GM19372 (cell line): ENCODE data around the gene TAOK1.

Source experiments
- ATAC-seq: cut with Tn5 transposase; IDR thresholded peaks from one replicate; pipeline ENCODE4 v1.9.1; 2021; ENCODE audit warnings: mild to moderate bottlenecking, low read depth, moderate library complexity; ENCODE audit not compliant: unreplicated experiment

The TAOK1 gene

DNA sequence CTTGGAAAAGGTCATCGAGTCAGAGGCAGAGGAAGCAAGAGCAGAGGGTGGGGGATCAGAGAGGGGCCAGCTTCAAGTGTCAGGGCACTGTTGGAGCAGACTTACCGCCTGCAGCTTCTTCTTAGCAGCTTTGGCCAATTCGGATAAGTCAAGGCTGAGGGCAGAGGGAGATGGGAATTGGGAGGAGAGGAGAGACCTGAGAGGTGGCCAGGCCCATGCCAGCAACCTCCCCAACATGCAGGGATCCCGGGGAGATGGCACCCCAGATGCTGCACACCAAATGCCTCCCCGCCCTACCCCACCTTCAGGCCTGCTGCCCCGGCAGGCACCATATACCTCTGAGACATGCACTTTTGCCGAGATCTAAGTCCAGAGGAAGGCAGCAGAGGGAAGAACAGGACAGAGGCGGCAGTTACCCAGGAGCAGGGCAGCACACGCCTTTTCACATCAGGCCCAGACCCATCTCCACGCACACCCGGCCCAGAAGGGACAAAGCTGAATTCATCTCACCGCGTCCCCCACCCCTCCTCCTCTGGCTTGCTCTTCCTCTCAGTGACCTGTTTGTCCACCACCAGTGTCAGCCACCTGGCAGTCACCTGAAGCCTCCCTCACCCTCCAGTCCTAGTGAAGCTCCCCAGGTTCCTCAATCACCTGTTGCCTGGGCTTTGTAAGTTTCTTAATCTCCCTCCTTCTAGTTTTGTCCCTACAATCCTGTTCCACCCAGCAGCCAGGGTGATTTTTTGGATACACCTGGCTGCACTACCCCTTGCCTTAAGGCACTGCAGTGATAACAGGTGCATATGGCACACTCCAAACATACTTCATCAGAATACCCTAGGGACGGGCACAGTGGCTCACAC lies 188.7 kb downstream of the TAOK1 start:
- ATAC-seq: no peak

DNA sequence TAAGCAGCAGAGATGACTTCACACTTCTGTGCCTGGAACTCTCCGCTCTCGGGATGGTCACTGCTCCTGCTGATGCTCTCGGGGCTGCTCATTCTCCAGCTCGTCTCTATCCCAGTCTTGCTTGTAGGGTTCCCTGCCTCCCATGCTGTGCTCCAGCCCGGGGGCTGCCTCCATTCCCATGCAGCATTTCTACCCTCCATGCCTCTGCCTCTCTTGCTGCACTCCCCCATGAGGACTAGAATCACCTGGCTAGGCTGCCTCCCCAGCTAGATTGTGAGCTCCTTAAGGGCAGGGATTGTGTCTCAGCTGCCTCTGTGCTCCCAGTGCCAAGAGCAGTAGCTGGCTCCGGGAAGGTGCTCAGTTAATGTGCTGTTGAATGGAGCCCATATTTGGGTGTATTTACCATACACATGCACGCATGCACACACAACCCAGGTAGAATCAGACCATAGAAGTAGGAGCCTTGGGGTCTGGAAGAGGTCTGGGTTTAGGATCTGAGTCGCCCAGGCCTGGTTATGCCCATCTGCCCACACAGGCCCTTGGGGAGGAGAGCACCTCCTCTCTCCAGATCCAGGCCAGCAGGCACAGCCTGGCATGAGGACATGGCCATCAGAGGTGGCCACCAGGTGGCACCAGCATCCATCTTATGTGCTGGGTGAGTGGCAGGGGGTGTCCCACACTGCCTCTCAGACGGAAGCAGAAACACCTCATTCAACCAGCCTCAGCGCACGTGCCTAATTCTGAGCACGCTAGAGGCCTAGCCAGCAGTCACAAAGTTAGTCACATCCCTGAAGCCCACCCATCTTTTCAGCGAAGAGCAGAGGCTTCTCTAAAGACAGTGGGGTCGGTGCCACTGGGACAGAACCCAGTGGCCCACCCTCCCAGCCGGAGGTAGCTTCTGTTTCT lies 190.0 kb downstream of the TAOK1 start:
- peak; percentile 68 for ATAC-seq

DNA sequence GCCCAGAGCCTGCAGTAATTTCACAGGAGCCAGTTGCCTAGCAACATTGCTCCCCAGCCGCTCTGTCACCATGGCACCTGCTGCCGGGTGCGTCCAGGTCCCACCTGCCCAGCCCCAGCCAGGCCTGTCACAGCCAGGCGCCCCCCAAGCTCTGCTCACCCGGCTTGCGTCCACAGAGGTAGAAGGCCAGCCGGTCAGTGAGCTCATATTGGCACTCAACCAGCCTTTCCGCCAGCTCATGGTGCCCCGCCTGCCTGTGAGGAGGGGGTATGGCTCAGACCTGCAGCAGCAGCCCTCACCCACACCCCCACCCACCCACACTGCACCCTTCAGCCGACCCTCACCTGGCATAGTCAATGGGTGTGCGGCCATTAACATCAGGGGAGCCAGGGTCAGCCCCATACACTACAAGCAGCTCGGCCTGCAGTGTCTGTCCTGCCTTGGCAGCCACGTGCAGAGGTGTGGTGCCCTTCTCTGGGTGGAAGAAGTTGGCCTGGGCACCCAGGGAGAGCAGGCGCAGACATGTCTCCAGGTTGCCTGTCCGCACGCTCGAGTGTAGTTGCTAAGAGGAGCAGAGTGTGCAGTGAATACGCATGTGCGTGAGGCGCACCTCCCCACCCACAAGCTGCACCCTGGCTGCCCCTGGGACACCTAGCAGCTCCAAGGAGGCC lies 191.6 kb downstream of the TAOK1 start:
- ATAC-seq: no peak

DNA sequence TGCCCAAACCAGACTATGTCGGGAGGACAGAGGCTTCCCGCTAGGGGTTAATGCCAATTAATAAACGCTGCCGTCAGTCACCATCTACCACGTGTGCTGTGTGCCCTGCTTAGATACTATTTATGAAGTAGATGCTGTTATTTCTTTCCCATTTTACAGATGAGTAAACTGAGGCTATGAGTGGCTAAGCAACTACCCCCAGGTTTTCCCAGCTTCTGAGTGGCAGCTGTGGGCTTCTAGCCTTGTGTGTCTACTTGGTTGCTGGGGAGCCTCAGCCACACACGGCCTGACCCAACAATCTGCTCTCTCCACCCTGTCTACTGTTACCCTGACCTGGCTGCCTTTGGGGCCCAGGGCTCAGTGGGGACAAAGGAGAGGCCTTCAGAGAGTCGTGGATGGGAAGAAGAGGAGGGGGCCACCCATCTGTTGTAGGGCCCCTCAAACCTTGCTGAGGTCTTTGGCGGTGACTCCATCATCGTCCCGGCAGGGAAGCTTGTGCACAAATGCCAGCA lies 192.1 kb downstream of the TAOK1 start:
- ATAC-seq: no peak

DNA sequence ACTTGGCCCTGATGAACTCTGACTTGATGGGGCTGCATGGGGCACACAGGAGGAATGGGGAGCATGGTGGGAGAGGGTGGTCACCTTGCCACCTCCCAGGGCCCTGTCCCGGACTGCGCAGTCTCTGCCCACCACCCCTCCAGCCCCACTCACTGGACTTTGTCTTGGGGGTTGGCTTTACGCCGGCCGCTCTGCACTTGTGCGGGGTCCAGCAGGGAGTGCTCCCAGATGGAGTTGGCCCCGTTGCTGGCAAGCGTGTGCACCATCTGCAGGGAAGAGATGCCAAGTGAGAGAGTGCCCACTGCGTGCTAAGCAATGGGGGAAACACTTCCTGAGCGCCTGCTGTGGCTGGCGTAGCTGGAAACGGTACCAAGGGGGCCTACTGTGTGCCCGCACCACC lies 192.6 kb downstream of the TAOK1 start:
- ATAC-seq: no peak

DNA sequence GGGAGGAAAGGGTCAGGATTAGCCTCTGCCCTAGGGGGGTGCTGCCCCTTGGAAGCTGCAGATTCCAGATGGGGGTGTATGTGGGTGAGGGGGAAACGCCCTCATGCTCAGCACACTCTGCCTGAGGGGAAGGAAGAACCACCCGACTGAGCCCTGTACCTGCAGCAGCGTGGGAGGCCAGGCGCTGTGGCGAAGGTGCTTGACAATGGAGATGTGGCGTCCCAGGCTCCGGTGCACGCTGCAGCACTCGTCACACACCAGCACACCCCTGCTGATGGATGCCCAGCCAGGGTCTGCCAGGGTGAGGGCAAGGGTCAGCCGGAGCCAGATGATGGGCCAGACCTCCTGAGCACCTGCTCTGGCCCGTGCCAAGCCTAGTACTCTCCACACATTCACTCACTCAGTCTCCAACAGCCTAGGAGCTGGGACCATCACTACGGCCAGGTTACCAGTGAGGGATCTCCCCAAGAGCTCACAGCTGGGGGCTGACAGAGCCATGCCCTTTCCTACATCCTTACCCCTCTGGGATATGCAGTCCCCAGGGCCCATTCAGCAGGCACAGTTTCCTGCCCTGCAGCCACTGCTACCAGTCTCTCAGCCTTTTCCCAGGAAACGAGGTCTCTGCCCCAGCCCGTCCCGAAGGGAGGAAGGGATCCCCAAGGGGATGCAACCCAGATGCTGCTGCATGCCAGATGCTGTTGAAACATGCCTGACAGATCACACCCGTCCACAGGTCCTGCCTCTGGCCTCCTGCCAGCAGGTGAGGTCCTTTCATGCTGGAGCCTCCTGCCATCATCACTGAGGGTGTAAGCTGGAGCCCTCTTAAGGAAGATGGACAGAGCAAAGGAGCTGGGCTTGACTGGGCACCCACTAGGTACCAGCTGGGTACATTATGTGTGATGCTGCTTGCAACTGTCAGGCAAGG lies 193.4 kb downstream of the TAOK1 start:
- no peak for ATAC-seq

DNA sequence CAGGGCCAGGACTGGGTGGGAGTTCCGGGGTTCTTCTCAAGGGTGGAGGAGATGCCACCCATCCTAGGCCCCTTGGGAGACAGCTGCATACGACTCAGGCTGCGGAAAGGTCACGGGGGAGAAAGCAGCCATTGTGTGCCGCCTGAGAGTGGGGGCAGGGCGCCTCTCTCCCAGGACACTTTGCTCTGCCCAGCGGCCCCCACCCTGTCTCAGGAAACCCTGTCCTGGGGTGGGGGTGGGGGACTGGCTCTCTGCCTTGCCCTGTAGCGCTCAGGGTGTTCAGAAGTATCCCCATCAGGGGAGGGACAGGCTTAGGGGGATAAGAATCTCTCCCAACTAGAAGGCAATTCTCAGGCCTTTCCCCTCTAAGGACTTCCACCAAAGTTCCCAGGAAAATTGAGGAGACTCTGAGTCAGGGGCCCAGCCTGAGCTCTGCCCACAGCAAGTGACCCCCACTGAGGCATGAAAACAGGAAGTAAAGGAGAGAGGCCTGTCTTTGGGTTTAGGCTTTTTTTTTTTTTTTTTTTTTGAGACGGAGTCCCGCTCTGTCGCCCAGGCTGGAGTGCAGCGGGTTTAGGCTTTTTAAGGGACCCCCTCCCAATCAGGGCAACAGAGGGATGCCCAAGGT lies 194.4 kb downstream of the TAOK1 start:
- ATAC-seq: no peak

DNA sequence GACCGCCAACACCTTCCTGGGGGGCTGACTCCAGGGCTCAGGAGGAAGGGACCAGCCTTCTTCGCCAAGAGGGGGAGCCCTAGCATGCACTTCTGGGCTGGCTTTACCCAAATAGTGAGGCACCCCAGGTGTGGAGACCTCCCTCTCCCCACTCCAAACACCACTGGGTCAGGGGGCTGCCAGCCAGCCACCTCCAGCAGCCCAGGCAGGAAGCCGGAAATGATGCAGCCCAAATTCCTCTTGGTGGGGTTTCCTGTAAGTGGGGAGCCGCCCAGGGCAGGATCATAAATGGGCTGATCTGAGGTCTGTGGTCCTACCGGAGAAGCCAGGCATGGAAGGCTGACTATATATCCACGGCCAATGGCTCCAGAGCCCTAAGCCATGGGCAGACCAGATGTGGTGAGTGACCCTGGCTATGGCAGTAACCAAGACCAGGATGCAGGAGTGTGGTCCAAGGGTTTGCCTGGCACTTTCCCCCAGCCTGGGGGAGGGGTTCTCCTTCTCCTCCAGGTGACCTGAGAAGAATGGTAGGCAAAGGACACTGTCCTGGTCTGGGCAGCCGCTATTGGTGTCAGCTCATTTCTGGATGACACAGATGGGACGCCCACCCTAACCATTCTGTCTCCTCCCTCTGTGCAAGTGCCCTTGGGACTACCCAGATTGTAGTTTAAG lies 195.1 kb downstream of the TAOK1 start:
- no peak for ATAC-seq

DNA sequence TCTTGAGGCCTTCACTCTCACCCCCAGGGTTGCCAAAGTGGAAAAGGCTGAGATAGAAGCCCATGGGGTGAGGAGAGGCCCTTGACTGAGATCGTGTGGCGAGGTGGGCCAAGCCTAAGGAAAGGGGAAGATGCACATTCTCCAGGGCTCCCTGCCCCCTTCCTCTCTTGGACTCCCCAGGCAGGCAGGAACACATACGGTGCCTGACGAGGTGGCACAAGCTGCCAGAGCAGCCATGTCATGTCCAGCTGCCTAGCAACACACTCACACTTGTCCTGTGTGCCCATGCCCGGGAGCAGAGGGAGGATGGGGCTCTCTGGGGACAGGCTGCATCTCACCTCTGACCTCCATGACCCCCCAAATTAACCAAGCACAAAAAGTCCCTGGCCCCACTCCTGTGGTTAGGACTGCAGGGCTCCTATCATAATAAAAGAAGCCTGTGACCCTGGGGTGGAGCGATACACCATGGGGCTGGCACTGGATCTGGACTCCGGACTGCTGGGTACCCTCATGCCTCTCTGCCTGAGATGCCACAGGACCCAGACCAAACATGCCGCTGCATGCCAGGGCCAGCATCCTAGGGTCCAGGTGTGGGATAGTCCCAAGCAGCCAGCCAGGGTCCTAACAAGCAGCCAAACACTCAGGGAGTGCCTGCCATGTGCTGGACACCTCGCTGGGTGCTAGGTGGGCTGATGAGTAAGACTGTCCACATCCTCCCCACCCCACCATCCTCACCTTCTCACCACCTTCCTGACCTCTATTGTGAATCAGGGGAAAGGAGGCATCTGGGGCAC lies 196.7 kb downstream of the TAOK1 start:
- no peak for ATAC-seq

DNA sequence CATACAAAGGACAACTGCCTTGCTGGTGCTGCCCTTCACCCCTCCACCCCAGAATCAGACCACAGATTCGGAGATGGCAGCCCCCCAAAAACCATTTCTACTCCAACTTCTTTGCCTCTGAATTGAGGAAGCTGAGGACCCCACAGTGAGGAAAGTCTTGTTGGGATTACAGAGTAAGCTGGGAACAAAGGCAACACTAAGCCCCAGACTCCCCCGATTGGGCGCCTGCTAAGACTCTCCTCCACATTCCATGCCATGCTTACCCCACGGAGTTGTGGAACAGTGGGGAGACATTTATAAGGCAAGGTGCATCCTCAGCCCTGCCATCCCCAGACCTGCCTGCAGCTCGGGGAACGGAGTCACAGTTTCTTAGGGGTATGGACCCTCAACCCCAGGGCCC lies 197.4 kb downstream of the TAOK1 start:
- no peak for ATAC-seq

DNA sequence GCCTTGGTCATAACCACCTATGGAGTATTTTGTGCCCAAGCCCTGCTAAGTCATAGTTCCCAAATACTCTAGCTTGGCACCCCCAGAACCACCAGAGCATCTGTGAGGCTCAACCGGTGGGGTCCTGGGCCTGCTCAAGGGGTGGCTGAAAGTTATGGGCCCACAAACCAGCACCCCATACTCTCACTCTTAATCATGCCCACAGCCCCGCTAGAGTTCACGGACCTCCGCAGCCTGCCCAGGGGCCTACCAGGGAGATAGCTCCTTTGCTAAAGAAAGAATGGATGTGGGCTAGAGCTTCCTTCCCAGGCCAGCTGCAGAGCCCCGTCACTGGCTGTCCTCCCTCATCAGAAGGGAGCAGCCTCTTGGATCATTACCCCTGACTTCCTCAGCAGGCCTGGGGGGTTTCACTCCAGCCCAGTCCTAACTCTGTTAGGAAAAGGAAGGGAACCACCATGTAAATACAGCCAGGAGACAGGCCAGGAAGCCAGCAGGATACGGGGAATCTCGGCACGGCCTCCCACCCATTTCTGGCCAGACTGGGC lies 197.9 kb downstream of the TAOK1 start:
- ATAC-seq: no peak

DNA sequence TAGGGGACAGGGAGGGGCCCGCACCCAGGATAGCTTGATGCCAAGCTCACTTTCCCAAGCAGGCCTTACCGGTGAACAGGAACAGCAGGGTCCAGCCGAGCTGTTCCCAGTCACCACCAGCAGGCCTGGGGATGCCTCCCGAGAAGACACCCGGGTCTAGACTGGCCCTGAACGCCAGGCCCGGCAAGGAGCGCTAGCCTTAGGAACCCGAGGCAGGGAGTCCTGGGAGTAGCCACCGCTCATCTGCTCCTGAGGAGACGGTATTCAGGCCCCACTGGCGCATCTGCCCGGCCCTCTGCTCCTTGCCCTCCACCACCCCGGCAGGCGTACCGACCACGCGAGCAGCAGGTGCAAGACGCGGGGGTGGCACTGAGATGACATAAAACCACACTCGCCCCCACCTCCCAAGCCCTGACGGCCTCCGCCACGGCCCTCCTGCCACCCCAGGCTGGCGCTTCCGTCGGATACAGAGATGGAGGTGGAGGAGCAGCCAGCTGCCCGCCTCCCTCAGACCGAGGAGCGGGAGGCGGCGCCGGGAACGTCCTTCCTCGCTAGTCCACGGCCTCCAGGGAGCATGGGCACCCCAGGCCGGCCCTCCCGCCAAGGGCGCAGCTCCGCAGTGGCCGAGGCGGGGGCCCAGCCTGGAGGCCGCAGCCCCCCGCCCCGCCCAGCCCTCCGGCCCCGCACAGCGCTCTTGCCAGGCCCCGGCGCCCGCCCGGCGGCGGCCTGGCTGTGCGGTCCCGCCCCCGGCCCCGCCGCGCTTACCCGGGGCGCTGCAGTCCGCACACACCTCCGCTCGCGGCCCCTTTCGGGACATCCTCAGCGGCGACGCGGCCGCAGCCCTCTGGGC lies 198.6 kb downstream of the TAOK1 start:
- peak; percentile 15 for ATAC-seq

DNA sequence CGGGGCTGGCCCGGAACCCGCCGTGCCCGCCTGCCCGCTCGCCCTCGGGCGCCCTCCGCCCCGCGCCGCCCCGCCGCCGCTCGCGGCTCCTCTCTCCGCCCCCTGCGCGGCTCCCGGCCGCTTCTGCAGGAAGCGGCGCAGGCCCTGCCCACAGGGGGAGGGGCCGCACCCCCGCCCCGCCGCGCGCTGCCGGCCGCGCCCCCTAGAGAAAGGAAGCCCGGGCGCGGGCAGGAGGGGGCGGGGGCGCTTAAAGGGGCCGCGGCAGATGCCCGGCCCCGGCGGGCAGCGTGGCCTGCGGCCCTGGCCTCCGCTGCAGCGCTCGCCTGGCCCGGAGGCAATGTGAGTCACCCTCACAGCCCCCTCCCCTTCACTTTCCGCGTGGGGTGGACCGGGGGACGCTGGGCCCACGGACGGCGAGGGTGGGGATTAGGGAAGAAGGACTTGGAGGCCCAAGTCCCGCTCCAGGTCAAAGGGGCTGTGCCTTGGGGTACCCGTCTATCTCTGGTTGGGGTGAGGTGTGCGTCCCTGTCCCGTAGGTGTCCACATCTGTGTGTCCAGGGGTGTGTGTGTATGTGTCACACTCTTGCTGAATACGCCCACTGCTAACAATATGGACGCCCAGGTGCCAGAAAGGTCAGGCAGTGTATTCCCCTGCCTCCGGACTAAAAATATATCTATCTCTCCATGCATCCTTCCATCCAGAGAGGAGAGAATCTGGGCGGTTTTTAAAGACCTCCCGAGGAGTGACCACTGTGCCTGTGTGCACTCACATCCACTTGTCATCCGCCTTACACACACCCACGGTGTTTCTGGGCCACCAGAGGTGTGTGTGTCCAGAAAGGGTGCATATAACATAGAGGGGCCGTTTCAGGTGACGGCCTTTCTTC lies 199.6 kb downstream of the TAOK1 start, which contains the start of gene GIT1:
GIT1 (minus strand) TSS at position 125 of the 887 bp plus-strand sequence. CDS start 270 bp downstream, outside the sequence.
- peak; percentile 66 for ATAC-seq

DNA sequence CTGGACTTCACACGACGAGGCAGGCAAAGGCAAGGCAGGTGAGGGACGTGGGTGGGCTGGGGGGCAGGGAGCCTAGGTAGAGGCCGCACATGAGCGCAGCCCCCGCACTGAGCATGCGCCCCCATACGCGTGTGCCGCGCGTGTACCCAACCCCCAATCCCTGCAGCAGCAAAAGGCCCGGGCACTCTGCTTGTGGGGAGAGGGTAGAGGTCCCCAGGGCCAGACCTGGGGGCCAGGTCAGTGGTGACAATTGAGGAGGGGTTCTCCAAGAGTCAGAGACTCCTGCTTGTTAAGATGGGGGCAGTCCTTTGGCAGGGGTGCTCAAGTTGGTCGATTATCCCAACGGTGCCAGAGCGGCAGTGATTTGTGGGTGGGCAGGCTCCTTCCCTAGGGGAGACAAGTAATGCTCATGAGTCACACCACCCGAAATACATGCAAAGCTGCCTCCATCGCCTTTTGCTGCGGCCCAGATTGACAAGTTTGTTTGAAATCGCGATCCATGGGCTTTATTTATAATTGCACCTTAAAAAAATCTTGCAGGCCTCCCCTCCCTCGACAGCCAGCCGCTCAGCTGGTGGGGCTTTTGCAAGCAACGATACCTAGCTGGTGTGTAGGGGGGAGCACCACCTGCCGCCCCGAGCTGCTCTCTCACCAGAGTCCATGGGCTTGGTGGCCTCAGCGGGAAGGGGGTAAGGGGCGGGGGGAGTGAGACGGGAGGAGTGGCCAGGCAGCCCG lies 200.4 kb downstream of the TAOK1 start:
- no peak for ATAC-seq

DNA sequence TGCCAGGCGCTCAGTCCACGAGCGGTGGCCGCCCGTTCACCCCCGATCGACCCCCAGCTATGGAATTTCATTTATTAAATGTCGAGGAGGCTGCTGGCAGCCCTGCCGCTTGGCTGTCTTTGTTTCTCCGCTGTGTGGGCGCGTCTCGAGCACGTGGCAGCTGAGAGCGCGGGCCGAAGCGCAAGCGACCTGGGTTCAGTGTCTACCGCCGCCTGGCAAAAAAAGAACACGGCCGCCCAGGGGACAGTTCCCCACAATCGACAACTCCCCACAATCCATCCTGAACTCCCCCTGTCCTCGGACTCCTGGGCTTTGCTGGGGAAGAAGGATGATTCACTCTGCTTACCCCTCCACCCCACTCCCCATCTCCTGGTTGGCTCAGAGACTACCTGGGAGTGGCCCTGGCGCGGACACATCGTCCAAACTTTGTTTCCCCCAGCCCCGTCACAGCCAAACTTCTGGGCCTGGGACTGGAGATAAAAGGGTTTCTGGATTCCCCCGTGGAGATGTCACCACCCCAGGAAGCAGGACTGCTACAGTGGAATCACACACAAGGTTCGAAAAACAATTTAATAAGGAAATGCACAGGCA lies 201.1 kb downstream of the TAOK1 start:
- ATAC-seq: no peak
